SK-N-SH treated with all-trans-retinoic acid at 6 μM for 48 hours (cell line): ENCODE results near the gene GOT2.

ENCODE experiments used
- ATAC-seq: fragments of 200-7000 bp; cut with Tn5 transposase; 3 replicates; pipeline ENCODE4 v1.9.1; 2020; ENCODE audit warnings: mild to moderate bottlenecking, moderate library complexity
- ARNTL ChIP-seq: fragments of 450-650 bp; formaldehyde crosslinking; IDR thresholded peaks from 2 replicates; pipeline ENCODE4 v1.5.0; 2020; ENCODE audit warnings: low read depth, mild to moderate bottlenecking, moderate library complexity, borderline replicate concordance
- CSDC2 ChIP-seq: fragments of 250-450 bp; sonication (Bioruptor Pico); IDR thresholded peaks from 2 replicates; pipeline ENCODE4 v1.5.0; 2020; ENCODE audit warnings: mild to moderate bottlenecking, moderate library complexity
- CSRNP3 ChIP-seq: fragments of 250-450 bp; sonication (Bioruptor Pico); IDR thresholded peaks from 2 replicates; pipeline ENCODE4 v1.5.1; 2021; ENCODE audit warnings: mild to moderate bottlenecking, moderate library complexity
- ESRRG ChIP-seq: fragments of 250-450 bp; sonication (Bioruptor Pico); IDR thresholded peaks from 2 replicates; pipeline ENCODE4 v1.6.1; 2021; ENCODE audit warnings: mild to moderate bottlenecking
- GLIS3 ChIP-seq: fragments of 250-450 bp; sonication (Bioruptor Pico); IDR thresholded peaks from 2 replicates; pipeline ENCODE4 v1.5.0; 2020; ENCODE audit warnings: mild to moderate bottlenecking, moderate library complexity
- ISL1 ChIP-seq: fragments of 250-450 bp; sonication (Bioruptor Pico); IDR thresholded peaks from 2 replicates; pipeline ENCODE4 v2.1.2; 2022; ENCODE audit warnings: mild to moderate bottlenecking, moderate library complexity
- OSR1 ChIP-seq: fragments of 250-450 bp; sonication (Bioruptor Pico); IDR thresholded peaks from 2 replicates; pipeline ENCODE4 v1.8.0; 2022; ENCODE audit warnings: moderate library complexity, mild to moderate bottlenecking, inconsistent platforms
- POU6F1 ChIP-seq: fragments of 250-450 bp; sonication (Bioruptor Pico); IDR thresholded peaks from 2 replicates; pipeline ENCODE4 v1.8.0; 2021; ENCODE audit warnings: low read depth, mild to moderate bottlenecking, moderate library complexity, borderline replicate concordance
- PPARA ChIP-seq: fragments of 250-450 bp; sonication (Bioruptor Pico); IDR thresholded peaks from 2 replicates; pipeline ENCODE4 v1.5.0; 2020; ENCODE audit warnings: mild to moderate bottlenecking, borderline replicate concordance
- RARB ChIP-seq: fragments of 250-450 bp; sonication (Bioruptor Pico); IDR thresholded peaks from 2 replicates; pipeline ENCODE4 v1.8.0; 2021; ENCODE audit warnings: mild to moderate bottlenecking, moderate library complexity
- SNAI2 ChIP-seq: fragments of 250-450 bp; sonication (Bioruptor Pico); IDR thresholded peaks from 2 replicates; pipeline ENCODE4 v1.5.0; 2020; ENCODE audit warnings: mild to moderate bottlenecking, moderate library complexity
- TCF4 ChIP-seq: fragments of 250-450 bp; sonication (Bioruptor Pico); IDR thresholded peaks from 2 replicates; pipeline ENCODE4 v1.8.0; 2021; ENCODE audit warnings: mild to moderate bottlenecking, moderate library complexity, borderline replicate concordance
- TOX ChIP-seq: fragments of 250-450 bp; sonication (Bioruptor Pico); IDR thresholded peaks from 2 replicates; pipeline ENCODE4 v1.8.0; 2021; ENCODE audit warnings: mild to moderate bottlenecking, moderate library complexity, borderline replicate concordance
- ZC3H10 ChIP-seq: fragments of 250-450 bp; sonication (Bioruptor Pico); IDR thresholded peaks from 2 replicates; pipeline ENCODE4 v1.5.1; 2021; ENCODE audit warnings: mild to moderate bottlenecking, moderate library complexity
- ZFP3 ChIP-seq: fragments of 250-450 bp; sonication (Bioruptor Pico); IDR thresholded peaks from 2 replicates; pipeline ENCODE4 v1.5.0; 2020; ENCODE audit warnings: mild to moderate bottlenecking, moderate library complexity
- ZFP30 ChIP-seq: fragments of 450-650 bp; formaldehyde crosslinking; IDR thresholded peaks from 2 replicates; pipeline ENCODE4 v1.5.0; 2022; ENCODE audit warnings: mild to moderate bottlenecking, moderate library complexity
- ZNF565 ChIP-seq: fragments of 450-650 bp; formaldehyde crosslinking; conservative IDR thresholded peaks from 2 replicates; pipeline ENCODE4 v1.5.0; 2020; ENCODE audit warnings: low read depth, mild to moderate bottlenecking, moderate library complexity
- ZNF8 ChIP-seq: fragments of 450-650 bp; formaldehyde crosslinking; IDR thresholded peaks from 2 replicates; pipeline ENCODE4 v1.5.0; 2020; ENCODE audit warnings: mild to moderate bottlenecking, moderate library complexity
- TF ChIP-seq, protein P1 (sequence below): fragments of 250-450 bp; sonication (Bioruptor Pico); IDR thresholded peaks from 2 replicates; pipeline ENCODE4 v1.5.0; 2020; ENCODE audit warnings: mild to moderate bottlenecking, moderate library complexity
- TF ChIP-seq, protein P2 (sequence below): fragments of 250-450 bp; sonication (Bioruptor Pico); IDR thresholded peaks from 2 replicates; pipeline ENCODE4 v1.8.0; 2020; ENCODE audit warnings: mild to moderate bottlenecking, moderate library complexity, borderline replicate concordance
- TF ChIP-seq, protein P3 (sequence below): fragments of 250-450 bp; sonication (Bioruptor Pico); IDR thresholded peaks from 2 replicates; pipeline ENCODE4 v1.5.1; 2020; ENCODE audit warnings: low read depth, mild to moderate bottlenecking, moderate library complexity

Gene GOT2

GRCh38 chr16:58727796-58728568 lies 6.1 kb downstream of the GOT2 start:
- ATAC-seq, result no peak
- TF ChIP-seq SNAI2 (CRISPR knock-in tag) (no peak), ARNTL (CRISPR knock-in tag) (no peak), ZC3H10 (no peak), GLIS3 (CRISPR knock-in tag) (no peak), CSDC2 (CRISPR knock-in tag) (no peak), ZFP30 (no peak), ESRRG (CRISPR knock-in tag) (no peak), TCF4 (CRISPR knock-in tag) (no peak)
- TF ChIP-seq, protein P1, sequence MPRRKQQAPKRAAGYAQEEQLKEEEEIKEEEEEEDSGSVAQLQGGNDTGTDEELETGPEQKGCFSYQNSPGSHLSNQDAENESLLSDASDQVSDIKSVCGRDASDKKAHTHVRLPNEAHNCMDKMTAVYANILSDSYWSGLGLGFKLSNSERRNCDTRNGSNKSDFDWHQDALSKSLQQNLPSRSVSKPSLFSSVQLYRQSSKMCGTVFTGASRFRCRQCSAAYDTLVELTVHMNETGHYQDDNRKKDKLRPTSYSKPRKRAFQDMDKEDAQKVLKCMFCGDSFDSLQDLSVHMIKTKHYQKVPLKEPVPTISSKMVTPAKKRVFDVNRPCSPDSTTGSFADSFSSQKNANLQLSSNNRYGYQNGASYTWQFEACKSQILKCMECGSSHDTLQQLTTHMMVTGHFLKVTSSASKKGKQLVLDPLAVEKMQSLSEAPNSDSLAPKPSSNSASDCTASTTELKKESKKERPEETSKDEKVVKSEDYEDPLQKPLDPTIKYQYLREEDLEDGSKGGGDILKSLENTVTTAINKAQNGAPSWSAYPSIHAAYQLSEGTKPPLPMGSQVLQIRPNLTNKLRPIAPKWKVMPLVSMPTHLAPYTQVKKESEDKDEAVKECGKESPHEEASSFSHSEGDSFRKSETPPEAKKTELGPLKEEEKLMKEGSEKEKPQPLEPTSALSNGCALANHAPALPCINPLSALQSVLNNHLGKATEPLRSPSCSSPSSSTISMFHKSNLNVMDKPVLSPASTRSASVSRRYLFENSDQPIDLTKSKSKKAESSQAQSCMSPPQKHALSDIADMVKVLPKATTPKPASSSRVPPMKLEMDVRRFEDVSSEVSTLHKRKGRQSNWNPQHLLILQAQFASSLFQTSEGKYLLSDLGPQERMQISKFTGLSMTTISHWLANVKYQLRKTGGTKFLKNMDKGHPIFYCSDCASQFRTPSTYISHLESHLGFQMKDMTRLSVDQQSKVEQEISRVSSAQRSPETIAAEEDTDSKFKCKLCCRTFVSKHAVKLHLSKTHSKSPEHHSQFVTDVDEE, result no peak
- TF ChIP-seq, protein P2, sequence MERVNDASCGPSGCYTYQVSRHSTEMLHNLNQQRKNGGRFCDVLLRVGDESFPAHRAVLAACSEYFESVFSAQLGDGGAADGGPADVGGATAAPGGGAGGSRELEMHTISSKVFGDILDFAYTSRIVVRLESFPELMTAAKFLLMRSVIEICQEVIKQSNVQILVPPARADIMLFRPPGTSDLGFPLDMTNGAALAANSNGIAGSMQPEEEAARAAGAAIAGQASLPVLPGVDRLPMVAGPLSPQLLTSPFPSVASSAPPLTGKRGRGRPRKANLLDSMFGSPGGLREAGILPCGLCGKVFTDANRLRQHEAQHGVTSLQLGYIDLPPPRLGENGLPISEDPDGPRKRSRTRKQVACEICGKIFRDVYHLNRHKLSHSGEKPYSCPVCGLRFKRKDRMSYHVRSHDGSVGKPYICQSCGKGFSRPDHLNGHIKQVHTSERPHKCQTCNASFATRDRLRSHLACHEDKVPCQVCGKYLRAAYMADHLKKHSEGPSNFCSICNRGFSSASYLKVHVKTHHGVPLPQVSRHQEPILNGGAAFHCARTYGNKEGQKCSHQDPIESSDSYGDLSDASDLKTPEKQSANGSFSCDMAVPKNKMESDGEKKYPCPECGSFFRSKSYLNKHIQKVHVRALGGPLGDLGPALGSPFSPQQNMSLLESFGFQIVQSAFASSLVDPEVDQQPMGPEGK, result no peak

DNA sequence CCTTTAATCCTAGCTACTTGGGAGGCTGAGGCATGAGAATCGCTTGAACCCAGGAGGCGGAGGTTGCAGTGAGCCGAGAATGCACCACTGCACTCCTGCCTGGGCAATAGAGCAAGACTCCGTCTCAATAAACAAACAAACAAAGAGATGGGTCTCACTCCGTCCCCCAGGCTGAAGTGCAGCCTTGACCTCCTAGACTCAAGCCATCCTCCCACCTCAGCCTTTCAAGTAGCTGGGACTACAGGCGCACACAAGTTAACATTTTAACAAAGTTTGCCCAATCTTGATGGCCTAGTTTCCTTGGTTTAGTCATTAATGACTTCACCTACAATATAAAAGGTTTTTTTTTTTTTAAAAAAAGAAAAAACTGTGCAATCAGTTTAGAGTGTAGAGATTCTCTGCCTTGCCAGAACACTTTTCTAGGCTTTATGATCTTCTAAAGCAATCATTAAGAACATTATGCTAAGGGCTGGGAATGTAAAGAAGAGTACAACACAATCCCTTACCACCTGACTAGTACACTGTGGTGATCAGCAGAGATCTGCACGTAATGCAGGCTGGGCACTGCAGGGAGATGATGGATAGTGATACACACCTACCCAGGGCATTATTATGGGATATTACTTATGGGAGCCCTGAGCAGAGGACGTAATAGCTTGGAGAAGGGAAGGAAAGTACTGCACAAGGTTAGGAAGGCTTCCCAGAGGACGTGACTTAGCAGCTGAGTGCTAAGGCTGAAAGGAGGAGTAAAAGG lies 6.9 kb downstream of the GOT2 start:
- no peak for TF ChIP-seq ZNF8 (CRISPR knock-in tag)
- no peak for TF ChIP-seq GLIS3 (CRISPR knock-in tag)
- no peak for TF ChIP-seq ZNF565 (CRISPR knock-in tag)
- TF ChIP-seq ESRRG (CRISPR knock-in tag), result no peak
- TF ChIP-seq CSRNP3, result no peak
- TF ChIP-seq, protein P3, sequence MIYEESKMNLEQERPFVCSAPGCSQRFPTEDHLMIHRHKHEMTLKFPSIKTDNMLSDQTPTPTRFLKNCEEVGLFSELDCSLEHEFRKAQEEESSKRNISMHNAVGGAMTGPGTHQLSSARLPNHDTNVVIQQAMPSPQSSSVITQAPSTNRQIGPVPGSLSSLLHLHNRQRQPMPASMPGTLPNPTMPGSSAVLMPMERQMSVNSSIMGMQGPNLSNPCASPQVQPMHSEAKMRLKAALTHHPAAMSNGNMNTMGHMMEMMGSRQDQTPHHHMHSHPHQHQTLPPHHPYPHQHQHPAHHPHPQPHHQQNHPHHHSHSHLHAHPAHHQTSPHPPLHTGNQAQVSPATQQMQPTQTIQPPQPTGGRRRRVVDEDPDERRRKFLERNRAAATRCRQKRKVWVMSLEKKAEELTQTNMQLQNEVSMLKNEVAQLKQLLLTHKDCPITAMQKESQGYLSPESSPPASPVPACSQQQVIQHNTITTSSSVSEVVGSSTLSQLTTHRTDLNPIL (CRISPR knock-in tag), result no peak
- no peak for TF ChIP-seq CSDC2 (CRISPR knock-in tag)
- no peak for TF ChIP-seq TOX (CRISPR knock-in tag)

GRCh38 chr16:58723109-58723508 lies 11.0 kb downstream of the GOT2 start:
- no peak for ATAC-seq
- no peak for TF ChIP-seq ARNTL (CRISPR knock-in tag)
- no peak for TF ChIP-seq OSR1
- TF ChIP-seq RARB (CRISPR knock-in tag), result no peak
- TF ChIP-seq, protein P1, result no peak
- no peak for TF ChIP-seq GLIS3 (CRISPR knock-in tag)
- no peak for TF ChIP-seq ZNF8 (CRISPR knock-in tag)
- no peak for TF ChIP-seq PPARA (CRISPR knock-in tag)
- TF ChIP-seq SNAI2 (CRISPR knock-in tag), result no peak
- TF ChIP-seq ESRRG (CRISPR knock-in tag), result no peak
- no peak for TF ChIP-seq ISL1 (CRISPR knock-in tag)
- TF ChIP-seq ZFP3 (CRISPR knock-in tag), result no peak
- TF ChIP-seq, protein P3 (CRISPR knock-in tag), result no peak
- no peak for TF ChIP-seq ZNF565 (CRISPR knock-in tag)
- no peak for TF ChIP-seq POU6F1 (CRISPR knock-in tag)

More for the DNA sequence above, 6.9 kb downstream of the GOT2 start:
- ATAC-seq, result no peak
